Colonic mucosa (tissue), 4 donors: ENCODE data around the gene NFASC. TPM values are rescaled to one million over a fixed set of nuclear protein-coding genes. Genes with fewer than 3 reads are reported as not detected.
A peak's percentile ranks its signal among the peaks of the same experiment; 100 is the strongest.

Experiments used
- DNase-seq: peaks from one replicate; pipeline ENCODE4 v3.0.0-alpha.2; 2020
- H3K27ac ChIP-seq: fragments of 200-600 bp; one replicate; pipeline ENCODE4 v1.8.0; 2021
- H3K27me3 ChIP-seq: fragments of 200-600 bp; one replicate; pipeline ENCODE4 v1.8.0; 2021
- H3K36me3 ChIP-seq: fragments of 200-600 bp; one replicate; pipeline ENCODE4 v1.8.0; 2021
- H3K4me1 ChIP-seq: fragments of 200-600 bp; one replicate; pipeline ENCODE4 v1.8.0; 2021; ENCODE audit warnings: mild to moderate bottlenecking
- H3K4me3 ChIP-seq: fragments of 200-600 bp; one replicate; pipeline ENCODE4 v1.8.0; 2021
- H3K9ac ChIP-seq, 2 donors: one replicate each; pipeline ENCODE4 v1.7.0; 2013; ENCODE audit warnings: control low read depth in 2 of 2, low read depth in 2 of 2, low read length in 2 of 2
- H3K9me3 ChIP-seq: fragments of 200-600 bp; one replicate; pipeline ENCODE4 v1.8.0; 2021
- intact Hi-C: fragments of 100-400 bp; cut with DNase I; formaldehyde crosslinking; loops from one replicate; pipeline ENCODE4 v1.14.1; 2022
- total RNA-seq, 2 donors: library from RNA; stranded (reverse); fragmentation: NEBNext Ultra II Directional in 1 of 2; extraction: Animal tissue kit (Norgen Biotek cat#: 25700) in 1 of 2; gene quantifications; one replicate each; pipeline ENCODE4 v1.2.1, GENCODE V29; 2021
- TF ChIP-seq, protein P1 (sequence below): fragments of 200-600 bp; IDR thresholded peaks from one replicate; pipeline ENCODE4 v1.8.0; 2022; ENCODE audit warnings: antibody characterized with exemption, mild to moderate bottlenecking
- donor health status: healthy.
- donor health status: DM: no; HTN: no; CAD: no.
- donor health status: DM: no; HTN: no; CAD: no.

Gene NFASC
- total RNA-seq, 2 donors from 2014 or later, result 12.1 to 13.9 TPM

DNA sequence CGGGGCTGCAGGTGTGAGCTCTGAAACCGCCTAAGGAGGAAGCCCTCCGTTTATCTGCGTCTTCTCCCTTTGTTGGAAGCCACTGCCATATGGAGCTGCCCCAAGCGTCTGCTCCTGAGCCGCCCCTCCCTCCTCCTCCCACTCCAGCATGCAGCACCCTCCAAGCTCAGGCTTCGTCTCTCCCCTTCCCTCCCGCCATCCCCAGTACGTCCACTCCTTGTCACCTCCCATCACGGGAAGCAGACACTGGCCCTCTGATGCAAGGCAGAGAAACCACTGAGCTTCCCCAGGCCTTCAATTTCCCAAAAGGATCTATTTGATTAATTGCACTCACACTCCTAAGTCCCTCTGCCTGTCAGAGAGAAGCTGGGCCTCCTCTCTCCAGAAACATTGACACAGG is 52.5 kb downstream of the NFASC start:
- Histone ChIP-seq H3K36me3 (no peaks in the 10 kb centered on the region), H3K9ac (no peak overlapping the region), H3K4me3 (no peak overlapping the region), H3K27ac (no peak overlapping the region), H3K9me3 (no peaks in the 10 kb centered on the region), H3K27me3 (no peaks in the 10 kb centered on the region), H3K4me1 (no peaks in the 10 kb centered on the region)
- intact Hi-C loops, result no loop called here
- no peak for DNase-seq
- TF ChIP-seq, protein P1, sequence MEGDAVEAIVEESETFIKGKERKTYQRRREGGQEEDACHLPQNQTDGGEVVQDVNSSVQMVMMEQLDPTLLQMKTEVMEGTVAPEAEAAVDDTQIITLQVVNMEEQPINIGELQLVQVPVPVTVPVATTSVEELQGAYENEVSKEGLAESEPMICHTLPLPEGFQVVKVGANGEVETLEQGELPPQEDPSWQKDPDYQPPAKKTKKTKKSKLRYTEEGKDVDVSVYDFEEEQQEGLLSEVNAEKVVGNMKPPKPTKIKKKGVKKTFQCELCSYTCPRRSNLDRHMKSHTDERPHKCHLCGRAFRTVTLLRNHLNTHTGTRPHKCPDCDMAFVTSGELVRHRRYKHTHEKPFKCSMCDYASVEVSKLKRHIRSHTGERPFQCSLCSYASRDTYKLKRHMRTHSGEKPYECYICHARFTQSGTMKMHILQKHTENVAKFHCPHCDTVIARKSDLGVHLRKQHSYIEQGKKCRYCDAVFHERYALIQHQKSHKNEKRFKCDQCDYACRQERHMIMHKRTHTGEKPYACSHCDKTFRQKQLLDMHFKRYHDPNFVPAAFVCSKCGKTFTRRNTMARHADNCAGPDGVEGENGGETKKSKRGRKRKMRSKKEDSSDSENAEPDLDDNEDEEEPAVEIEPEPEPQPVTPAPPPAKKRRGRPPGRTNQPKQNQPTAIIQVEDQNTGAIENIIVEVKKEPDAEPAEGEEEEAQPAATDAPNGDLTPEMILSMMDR, result no peak

DNA sequence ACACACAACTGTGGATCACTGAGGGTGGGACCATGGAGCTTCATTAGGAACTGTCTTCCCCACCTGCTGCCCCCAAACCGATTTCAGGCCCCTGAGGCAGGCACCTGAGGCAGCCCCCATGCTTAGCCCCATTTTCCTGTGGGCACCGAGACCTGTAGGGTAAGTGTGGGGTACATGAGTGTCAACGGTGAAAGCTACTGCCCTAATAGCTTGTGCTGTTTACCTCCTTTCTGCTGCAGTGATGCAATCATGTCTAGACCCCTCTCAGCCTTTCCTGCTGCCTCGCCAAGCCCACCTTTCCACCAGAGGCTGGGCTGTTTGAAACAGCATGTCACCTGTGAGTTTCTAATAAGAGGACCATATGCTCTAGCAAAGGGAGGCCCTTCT is 53.0 kb downstream of the NFASC start:
- H3K9ac ChIP-seq, result no peak overlapping the region
- H3K9me3 ChIP-seq, result no peaks in the 10 kb centered on the region
- H3K36me3 ChIP-seq, result no peaks in the 10 kb centered on the region
- no peaks in the 10 kb centered on the region for H3K27me3 ChIP-seq
- no peak overlapping the region for H3K27ac ChIP-seq
- DNase-seq, result no peak
- TF ChIP-seq, protein P1, result no peak
- H3K4me1 ChIP-seq, result no peaks in the 10 kb centered on the region
- intact Hi-C loops, result no loop called here
- H3K4me3 ChIP-seq, result no peak overlapping the region

DNA sequence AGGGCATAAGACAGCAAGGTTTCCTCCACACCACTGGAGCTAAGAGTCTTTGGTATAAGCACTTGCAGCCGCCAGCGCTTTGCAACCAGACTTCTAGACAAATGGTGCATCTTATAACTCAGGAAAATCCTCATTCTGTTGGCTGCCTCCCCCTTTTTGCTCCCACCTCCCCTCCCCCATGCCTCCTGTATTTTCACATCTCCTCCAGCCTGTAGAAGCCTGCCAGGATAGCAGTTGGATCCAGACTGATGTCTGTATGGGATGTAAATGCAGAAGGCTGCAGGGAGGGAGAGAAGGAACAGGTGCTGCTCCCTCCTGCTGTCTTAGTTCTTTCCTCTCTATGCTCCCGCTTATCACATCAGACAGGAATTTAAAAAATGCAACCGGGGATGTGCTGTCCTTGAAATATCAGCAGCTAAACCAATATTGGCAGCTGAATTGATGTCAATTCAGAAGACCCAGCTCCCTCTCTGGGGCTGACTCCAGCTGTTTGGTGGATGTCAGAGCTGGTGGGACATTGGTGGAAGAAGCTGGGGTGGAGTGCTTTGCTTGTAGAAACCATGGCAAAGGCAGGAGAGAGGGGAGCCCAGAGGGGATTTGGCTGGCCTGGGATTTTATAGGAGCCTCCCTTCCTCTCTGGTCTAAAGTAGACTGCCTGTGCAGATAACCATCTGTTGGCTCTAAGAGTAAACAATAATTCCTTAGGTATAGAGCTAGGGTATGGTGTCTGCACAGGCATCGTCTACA is 53.5 kb downstream of the NFASC start:
- Histone ChIP-seq H3K4me3 (no peak overlapping the region), H3K27ac (no peak overlapping the region), H3K27me3 (no peaks in the 10 kb centered on the region), H3K4me1 (no peaks in the 10 kb centered on the region), H3K9ac (no peak overlapping the region), H3K9me3 (no peaks in the 10 kb centered on the region), H3K36me3 (no peaks in the 10 kb centered on the region)
- no peak for DNase-seq
- TF ChIP-seq, protein P1, result no peak
- intact Hi-C loops, result no loop called here

DNA sequence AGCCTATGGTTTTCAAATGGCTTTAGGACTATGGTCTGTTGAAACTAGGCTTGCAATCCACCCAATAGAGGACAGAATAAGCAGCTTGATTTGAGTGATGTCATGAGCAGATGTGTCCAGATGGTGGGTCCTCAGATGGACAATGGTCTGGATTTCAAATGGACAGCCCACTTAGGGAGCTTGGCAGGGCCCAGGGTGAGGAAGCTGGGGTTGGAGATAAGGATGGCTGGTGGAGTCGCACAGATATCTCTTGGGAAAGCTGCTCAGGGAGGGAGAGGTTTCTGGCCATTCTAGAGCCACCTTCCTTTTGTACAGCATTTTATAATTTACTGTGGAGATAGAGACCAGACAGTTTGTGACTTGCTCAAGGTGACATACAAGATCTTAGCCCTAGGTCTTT is 55.0 kb downstream of the NFASC start:
- no peaks in the 10 kb centered on the region for H3K9me3 ChIP-seq
- no peaks in the 10 kb centered on the region for H3K27me3 ChIP-seq
- no peaks in the 10 kb centered on the region for H3K36me3 ChIP-seq
- DNase-seq, result no peak
- intact Hi-C loops, result no loop called here
- TF ChIP-seq, protein P1, result no peak
- no peak overlapping the region for H3K27ac ChIP-seq
- no peaks in the 10 kb centered on the region for H3K4me1 ChIP-seq
- no peak overlapping the region for H3K9ac ChIP-seq
- H3K4me3 ChIP-seq, result no peak overlapping the region

DNA sequence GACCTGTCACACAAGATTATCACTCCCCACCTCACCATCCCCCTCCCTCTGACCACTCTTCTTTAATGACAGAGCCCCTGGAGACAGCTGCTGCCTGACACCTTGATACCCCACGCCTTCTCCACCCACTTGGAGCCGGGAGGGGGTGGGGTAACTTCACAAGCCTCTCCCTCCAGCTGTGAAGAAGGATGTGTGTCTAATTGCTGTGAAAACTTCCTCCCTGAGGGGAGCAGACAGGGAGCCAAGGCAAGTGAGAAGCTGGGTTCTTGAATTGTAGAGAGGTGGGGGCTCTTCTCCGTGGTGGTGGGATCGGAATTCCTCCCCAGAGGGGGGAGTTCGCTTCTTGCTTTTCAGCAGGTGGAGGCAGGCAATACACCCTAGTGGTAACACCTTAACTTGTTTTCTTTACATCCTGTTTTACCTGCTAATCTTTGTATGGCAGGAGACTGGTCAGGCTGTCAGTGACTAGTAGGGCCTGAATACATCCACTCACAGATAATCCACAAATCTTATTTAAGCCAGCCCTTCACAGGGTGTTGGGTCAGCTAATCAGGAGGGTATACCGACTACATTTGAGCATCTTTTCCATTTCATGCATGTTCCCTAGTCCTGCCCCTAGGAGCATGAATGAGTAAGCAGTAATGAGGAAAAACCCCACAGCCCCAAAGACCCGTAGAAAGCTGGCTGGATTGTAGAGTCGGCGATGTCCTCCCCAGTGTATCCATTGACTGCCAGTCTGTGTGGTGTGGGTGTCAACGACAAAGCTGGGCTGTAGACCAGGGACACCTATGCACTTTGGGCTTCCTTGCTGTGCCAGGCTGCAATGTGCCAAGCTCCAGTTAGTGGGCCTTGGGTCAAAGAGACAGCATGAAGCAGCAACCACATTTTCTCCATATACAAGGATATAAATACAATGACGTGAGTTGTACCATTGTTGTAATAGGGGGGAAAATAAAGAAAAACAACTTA is 57.3 kb downstream of the NFASC start:
- Histone ChIP-seq H3K4me1 (no peaks in the 10 kb centered on the region), H3K27me3 (no peaks in the 10 kb centered on the region), H3K36me3 (no peaks in the 10 kb centered on the region), H3K9ac (no peak overlapping the region), H3K9me3 (no peaks in the 10 kb centered on the region), H3K27ac (no peak overlapping the region), H3K4me3 (no peak overlapping the region)
- DNase-seq, result peak; percentile 30
- intact Hi-C loops, result no loop called here
- TF ChIP-seq, protein P1, result no peak
